Activated naive CD4-positive, alpha-beta T cell treated with Interleukin-2 at 50 U/mL for 16 hours (primary cell): ENCODE data around the gene LDLRAD1.
"Not testable (repeated sequence)": the region's sequence is repeated elsewhere in the genome, so short reads cannot be mapped to it uniquely, and the experiment has no call there.

ENCODE experiments used
- DNase-seq: peaks from one replicate; pipeline ENCODE4 v3.0.0-alpha.2; 2020

LDLRAD1 gene

GRCh38 chr1:53992085-53992874 lies 25.7 kb downstream of the LDLRAD1 start:
- DNase-seq: no peak

DNA sequence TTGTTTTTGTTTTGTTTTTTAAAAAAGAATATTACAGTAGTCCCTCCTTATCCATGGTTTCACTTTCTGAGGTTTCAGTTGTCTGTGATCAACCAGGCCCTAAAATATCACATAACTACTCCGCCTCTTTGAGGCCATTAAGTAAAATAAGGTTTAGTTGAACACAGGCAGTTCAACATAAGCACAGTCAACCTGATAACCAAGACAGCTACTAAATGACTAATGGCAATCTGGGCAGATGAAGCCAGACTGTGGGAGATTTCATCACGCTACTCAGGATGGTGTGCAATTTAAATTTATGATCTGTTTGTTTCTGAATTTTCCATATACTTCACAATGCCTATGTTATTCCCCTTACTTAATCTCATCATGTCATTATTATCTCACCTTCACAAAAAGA lies 30.1 kb downstream of the LDLRAD1 start:
- no peak for DNase-seq

DNA sequence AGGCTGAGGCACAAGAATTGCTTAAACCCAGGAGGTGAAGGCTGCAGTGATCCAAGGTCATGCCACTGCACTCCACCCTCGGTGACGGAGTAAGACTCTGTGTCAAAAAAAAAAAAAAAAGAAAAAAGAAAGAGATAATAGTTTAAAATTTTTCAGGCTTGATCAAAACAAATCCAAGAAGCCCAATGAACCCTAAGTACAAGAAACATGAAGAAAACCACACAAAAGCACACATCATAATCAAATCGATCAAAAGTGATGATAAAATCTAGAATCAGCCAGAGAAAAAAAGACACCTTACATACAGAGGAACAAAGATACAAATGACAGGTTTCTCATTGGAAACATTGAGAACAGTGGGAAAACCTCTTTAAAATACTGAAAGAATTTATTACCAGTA lies 31.5 kb downstream of the LDLRAD1 start:
- DNase-seq: no peak

GRCh38 chr1:53984726-53985125 lies 33.3 kb downstream of the LDLRAD1 start:
- no peak for DNase-seq

DNA sequence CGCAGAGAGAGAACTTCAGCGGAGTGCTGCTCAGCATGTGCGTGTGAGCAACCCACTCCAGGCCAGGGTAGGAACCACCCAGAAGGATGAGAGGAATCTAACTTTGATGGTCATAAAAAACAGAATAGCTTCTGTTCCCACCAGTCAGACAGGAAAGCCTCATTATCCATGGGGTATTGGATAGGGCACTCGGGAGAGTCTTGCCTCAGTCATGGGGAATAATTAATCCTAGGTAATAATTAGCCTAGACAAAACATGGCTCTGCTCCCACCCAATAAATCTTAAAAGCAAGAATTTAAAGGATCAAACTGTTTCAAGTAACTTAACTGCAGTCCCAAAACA lies 35.3 kb downstream of the LDLRAD1 start:
- no peak for DNase-seq

DNA sequence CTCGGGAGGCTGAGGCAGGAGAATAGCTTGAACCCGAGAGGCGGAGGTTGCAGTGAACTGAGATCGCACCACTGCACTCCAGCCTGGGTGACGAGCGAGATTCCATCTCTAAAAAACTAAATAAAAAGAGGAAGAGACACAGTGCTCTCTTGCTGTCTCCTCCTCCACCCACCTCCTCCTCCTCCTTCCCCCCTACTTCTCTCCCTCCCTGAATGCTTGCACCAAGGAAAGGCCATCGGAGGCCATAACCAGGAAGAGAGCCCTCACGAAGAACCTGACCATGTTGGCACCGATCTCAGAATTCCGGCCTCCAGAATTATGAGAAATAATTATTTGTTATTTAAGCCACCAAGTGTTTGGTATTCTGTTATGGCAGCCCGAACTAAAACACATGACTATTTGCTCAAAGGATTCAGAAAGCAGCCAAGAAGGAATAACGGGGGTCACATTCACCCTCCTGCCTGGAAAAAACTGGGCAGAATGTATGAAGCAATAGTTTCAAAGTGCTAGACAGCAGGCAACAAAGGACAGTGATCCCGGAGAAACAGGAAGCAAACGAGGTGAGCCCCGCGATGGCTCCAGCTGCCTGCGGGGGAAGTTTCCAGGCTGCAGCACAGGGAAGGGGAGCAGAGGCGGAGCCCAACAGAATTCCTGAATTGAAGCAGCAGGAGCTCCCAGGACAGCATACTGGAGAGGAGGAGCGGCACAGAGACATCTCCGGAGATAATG lies 35.8 kb downstream of the LDLRAD1 start:
- no peak for DNase-seq

DNA sequence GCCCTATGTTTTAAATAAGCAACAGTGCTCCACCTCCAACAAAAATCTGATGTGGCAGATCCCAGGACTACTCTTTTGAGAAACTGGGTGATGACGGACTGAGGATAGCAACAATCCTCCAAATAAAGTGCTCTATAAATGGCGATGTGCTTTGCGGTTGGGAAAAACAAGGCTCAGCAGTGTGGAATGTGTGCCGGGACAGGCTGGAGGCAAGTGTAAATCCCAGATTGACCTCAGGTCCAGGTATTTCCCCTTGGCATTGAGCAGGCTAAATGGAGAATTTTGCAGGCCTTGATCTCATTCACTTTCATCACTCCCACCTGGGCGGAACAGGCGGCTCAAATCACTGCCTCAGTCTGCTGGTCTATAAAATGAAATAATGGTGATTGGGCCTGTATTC lies 36.8 kb downstream of the LDLRAD1 start:
- DNase-seq: no peak

DNA sequence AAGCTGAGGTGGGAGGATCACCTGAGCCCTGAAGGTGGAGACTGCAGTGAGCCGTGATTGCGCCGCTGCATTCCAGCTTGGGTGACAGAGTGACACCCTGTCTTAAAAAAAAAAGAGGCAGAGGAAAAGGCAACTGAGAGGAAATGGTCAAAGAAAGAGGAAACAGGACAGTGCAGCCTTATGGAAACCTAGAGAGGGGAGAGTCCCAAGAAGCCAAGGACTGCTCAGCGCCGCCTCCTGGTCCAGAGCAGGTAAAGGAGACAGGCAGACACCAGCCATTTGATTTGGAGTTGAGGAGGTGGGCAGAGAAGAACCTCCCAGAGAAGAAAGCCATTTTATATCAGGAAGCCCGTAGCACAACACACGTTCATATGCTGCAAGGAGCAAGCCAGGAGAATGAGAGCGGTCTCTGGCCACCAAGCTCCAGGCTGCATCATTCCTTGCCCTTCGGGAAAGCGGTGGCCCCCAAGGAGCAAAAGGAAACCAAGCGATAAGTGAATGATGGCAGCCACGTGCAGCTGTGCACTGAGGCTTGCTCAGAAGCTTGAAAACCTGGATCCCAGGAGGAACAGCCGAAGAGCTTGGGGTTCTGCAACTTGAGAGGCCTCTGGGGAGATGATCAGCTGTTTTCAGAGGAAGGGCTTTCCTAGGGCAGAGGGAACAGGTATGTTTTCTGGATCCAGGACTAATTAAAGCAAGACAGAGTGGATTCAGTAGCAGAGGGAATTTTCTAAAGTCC lies 38.1 kb downstream of the LDLRAD1 start:
- DNase-seq: no peak

GRCh38 chr1:53975861-53976260 lies 42.1 kb downstream of the LDLRAD1 start:
- DNase-seq: no peak

DNA sequence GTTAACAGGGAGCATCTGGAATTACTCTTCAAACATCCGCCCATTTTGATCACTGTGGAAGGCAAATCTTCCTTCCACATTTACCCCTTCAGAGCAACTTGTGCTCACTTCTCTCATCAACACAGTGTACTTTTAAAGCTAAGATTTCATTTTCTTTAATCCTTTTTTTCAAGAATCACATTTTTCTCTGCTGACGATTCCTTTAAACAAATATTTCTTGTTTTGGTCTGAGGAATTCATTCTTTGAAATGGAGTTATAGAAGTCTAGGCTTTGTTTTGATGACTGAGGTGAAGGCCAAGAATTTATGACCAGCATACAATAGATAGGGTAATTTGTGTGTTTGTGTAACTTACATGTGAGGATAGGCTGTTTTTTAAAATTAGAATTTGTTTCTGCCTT lies 46.3 kb downstream of the LDLRAD1 start:
- no peak for DNase-seq

- not testable (repeated sequence) for DNase-seq
Measured at GRCh38 chr1:53969323-53969722, 48.7 kb downstream of the LDLRAD1 start.

GRCh38 chr1:53968125-53968513 lies 49.9 kb downstream of the LDLRAD1 start:
- no peak for DNase-seq

- DNase-seq: no peak
Measured at GRCh38 chr1:53967409-53968124, 50.4 kb downstream of the LDLRAD1 start.

DNA sequence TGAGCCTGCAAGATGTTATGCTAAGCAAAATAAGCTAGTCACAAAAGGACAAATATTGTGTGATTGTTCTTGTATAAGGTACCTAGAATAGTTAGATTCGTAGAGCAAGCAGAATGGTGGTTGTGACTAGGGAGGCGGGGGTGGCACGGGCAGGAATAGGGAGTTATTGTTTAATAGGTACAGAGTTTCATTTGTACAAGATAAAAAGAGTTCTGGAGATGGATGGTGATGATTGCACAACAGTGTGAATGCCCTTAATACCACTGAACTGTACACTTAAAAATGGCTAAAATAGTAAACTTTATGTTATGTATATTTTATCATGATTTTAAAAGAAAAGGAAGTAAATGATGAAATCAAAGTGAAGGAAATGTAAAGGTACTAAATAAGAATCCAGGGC lies 51.2 kb downstream of the LDLRAD1 start:
- no peak for DNase-seq

GRCh38 chr1:53964109-53964508 lies 53.9 kb downstream of the LDLRAD1 start:
- DNase-seq: no peak

GRCh38 chr1:53963460-53963859 lies 54.5 kb downstream of the LDLRAD1 start:
- DNase-seq: no peak

GRCh38 chr1:53962395-53962794 lies 55.6 kb downstream of the LDLRAD1 start:
- no peak for DNase-seq

DNA sequence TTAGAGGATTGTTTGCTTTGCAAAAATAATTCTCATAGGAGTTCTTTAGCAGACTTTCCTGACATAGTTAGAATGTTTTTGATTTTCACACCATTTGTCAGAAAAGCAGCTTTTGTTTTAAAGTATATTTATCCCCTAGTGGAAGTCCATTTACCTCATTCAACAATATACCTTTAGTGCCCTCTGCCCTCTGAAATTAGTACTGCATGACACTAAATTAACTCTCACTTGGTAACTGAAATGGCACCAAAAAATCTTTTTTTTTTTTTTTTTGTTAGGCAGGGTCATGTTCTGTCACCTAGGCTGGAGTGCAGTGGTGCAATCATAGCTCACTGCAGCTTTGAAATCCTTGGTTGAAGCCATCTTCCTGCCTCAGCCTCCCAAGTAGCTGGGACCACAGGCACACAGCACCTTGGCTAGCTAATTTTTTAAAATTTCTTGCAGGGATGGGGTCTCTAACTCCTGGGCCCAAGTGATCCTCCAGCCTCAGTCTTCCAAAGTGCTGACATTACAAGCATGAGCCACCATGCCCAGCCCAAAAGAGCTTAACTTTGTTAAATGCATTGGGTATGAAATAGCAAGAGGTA lies 58.2 kb downstream of the LDLRAD1 start:
- no peak for DNase-seq
